HG02884 (cell line): ENCODE measurements around the gene LBH.

Source experiments
- ATAC-seq: cut with Tn5 transposase; IDR thresholded peaks from one replicate; pipeline ENCODE4 v1.9.1; 2021; ENCODE audit warnings: mild to moderate bottlenecking, moderate library complexity; ENCODE audit not compliant: unreplicated experiment

LBH gene

GRCh38 chr2:30234180-30234971 is 3.0 kb downstream of the LBH start:
- ATAC-seq = no peak

GRCh38 chr2:30235008-30235655 is 3.8 kb downstream of the LBH start:
- no peak for ATAC-seq

- no peak for ATAC-seq
Observed at GRCh38 chr2:30235859-30236535, 4.7 kb downstream of the LBH start.

- no peak for ATAC-seq
Observed at GRCh38 chr2:30236591-30237238, 5.4 kb downstream of the LBH start.

GRCh38 chr2:30237239-30237965 is 6.1 kb downstream of the LBH start:
- ATAC-seq = no peak

- ATAC-seq = no peak
Observed at GRCh38 chr2:30237966-30238800, 6.8 kb downstream of the LBH start.

GRCh38 chr2:30239308-30239985 is 8.1 kb downstream of the LBH start:
- no peak for ATAC-seq

- ATAC-seq = no peak
Observed at GRCh38 chr2:30239986-30240752, 8.8 kb downstream of the LBH start.

GRCh38 chr2:30243231-30243630 is 11.9 kb downstream of the LBH start:
- no peak for ATAC-seq

GRCh38 chr2:30245364-30245763 is 14.0 kb downstream of the LBH start:
- no peak for ATAC-seq

GRCh38 chr2:30248791-30249190 is 17.5 kb downstream of the LBH start:
- no peak for ATAC-seq

GRCh38 chr2:30249354-30249753 is 18.0 kb downstream of the LBH start:
- ATAC-seq = no peak

GRCh38 chr2:30250421-30250820 is 19.1 kb downstream of the LBH start:
- no peak for ATAC-seq

- no peak for ATAC-seq
Observed at GRCh38 chr2:30252723-30253701, 21.7 kb downstream of the LBH start.

- no peak for ATAC-seq
Observed at GRCh38 chr2:30253873-30254684, 22.7 kb downstream of the LBH start.

- no peak for ATAC-seq
Observed at GRCh38 chr2:30254685-30255001, 23.3 kb downstream of the LBH start.

- no peak for ATAC-seq
Observed at GRCh38 chr2:30255026-30255425, 23.7 kb downstream of the LBH start.
